ENCODE results near the gene LRP2.
"Not testable (repeated sequence)": the region's sequence is repeated elsewhere in the genome, so short reads cannot be mapped to it uniquely, and the experiment has no call there.

The LRP2 gene

DNA sequence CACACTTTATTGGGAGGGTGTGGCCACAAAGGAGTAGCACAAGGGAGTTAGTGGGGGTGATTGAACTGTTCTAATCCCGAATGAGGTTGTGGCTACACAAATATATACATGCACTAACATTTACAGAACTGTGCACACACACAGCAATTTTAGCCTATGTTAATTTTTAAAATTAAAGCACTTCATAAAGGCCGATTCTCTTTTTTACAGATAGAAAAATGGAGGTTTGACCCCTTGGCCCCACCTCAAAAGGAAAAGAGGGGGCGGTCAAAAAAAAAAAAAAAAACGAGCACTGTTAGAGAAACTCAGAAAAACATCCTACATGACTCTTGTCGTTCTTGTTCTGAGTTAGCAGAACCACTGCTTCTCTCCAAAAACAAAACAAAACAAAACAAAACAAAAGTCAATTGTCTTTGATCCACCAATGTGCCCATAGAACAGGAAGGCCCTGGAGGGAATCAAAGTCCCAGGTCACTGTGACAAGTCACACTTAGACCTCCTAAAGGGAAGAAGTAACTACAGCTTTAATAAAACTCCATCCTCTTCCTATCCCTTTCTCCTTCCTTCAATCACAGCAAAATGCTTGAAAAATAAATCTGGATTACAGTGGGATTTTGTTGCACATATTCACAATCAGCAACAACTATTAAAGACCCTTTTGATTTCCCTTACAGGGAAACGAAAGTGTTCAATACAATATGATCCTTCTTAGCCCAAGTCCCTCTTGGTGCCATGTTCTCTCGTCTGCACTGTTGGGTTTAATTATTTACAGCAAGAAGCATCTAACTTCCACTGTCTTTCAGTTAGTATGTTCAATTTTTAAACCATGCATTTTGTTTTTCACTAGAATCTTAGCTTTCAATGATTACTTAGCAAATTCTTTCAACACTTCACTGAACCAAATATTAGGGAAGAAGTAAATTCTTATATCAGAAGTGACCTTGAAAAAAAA, 16.6 kb downstream of the LRP2 start:
- no peak for DNase-seq

DNA sequence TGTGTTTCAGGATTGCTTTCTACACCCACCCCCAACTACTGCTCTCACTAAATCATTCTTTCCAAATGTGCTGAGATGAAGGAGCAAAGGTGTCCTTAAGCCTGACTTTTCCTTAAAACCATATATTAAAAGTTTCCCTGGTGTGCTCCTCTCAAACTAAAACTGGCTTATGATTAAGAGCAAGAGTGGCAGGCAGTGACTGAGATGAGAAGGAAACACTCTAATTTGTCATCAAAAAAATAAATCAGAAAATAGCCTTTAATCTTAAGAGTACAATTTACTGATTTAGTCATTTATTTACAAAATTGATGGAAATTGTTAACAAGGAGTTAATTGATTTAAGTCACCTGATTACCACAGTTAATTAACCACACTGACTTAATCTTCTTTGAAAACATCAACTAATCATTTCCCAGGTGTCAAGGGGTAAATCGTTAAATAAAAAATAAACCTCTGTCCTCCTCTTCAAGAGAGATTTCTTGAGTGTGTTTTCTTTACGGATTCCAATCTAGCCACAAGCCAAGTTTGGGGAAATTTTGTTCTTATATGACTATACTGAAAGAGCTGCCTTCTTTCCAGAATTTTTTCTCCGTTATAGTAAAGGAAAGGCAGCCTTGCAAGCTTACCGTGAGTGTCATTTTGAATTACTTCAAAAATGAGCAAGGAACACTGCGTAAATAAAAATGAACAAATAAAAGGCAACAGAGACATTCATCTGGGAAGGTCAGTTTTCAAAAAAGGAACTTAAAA, 17.4 kb downstream of the LRP2 start:
- no peak for DNase-seq

DNA sequence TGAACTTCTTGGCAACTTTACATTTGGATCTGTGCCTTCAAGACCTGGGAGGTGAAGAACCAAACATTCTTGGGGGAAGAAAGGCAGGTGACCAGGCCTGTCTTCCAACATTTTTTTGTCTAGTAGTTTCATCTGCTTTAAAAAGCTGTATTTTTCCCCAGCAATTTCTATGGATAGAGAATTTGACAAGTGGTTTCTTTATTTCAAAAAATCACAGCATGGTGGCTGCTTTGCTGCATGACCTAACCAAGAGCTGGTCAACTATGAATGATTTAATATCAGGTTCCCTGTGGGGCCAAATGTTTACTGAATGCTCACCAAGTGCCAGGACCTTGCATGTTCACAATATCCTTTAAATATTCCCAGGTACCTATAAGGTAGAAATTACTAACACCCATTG, 19.1 kb downstream of the LRP2 start:
- no peak for DNase-seq

DNA sequence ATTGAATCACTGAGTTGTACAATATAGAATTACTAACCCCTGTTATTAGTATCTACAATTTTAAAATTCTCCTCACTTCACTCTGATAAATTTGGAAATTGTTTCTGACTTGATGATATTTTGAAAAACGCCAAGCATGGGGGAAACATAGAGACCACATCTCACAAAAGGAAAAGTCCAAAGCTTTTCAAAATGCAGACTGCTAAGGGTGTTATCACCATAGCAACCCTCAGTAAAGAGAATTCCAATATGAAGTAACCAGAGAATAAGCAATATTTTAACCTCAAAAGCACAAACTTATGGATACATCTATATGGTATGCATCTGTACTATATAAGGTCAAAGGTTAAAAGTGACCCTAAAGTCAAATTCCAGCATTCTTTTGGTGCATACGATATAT, 22.7 kb downstream of the LRP2 start:
- DNase-seq: no peak

DNA sequence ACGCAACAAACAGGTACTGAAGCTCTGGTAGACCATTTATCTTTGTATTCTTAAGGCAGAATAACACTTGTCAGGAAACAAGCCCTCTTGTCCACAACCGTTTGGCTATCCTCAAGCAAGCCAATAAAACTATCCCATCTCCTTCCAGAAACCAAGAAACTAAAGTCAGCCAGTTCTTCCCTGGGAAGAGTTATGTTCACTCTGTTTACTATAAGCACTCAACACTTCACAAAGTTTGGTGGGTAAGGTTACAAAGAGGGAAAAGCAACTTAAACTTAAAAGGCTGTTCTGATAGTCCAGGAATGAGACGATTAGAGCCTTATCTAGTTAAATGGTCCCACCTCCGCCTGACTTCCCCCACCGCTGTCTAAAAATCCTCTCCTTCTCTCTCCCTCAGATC, 25.6 kb downstream of the LRP2 start:
- no peak for DNase-seq

DNA sequence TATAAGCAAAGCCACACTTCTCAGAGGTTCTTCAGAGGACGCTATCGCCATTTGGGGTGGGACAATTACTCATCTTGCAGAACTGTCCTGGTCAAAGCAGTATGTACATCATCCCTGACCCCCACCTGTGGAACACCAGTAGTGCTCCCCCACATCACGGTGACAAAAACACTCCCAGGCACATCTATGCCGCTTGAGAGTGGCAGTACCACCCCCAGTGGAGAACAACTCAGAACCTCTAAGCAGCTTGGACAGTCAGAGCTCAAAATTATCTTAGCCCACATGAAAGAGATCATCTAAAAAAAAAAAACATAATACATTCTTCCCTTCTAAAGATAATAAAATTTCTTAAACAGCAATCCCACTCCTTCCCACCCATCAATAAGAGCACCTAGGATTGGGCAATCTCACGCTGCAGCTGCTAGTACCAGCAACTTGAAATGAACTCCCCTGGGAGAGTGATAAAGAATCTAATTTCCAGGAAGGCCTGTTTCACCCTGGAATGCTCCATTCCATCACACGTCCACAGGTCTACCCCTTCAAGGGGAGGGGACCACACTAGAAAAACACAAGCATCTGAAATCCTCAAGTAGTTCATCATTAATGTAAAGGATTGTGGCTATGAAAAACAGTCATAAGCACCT, 31.7 kb downstream of the LRP2 start:
- no peak for DNase-seq

DNA sequence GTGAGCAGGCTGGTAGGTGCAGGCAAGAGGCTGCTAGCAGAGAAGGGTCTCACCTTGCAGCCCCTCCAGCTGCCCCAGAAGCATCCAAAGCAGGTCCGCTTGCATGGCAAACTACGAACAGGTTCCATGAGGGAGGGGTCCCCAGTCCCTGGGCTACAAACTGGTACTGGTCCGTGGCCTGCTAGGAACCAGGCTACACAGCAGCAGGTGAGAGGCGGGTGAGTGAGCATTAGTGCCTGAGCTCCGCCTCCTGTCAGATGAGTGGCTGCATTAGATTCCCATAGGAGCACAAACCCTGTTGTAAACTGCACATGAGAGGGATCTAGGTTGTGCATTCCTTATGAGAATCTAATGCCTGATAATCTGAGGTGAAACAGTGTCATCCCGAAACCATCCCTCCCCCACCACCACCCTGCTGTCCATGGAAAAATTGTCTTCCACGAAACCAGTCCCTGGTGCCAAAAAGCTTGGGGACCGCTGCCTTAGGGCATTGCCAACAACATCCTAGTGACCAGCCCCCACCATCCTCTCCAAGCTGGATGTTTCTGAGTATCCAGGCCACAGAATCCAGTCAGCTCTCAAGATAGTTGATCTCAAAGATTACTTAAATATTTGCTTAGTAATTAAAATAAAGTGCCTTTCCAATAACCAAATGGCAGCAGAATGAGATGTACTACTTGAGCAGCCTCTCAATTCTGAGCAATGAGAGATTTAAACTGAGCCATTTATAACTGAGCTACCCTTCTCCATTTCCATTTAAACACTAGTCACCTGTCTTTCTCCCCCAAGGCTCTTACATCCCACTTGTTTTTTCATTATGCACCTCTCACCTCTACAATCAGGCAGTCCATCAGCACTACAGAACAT, 32.4 kb downstream of the LRP2 start:
- no peak for DNase-seq

DNA sequence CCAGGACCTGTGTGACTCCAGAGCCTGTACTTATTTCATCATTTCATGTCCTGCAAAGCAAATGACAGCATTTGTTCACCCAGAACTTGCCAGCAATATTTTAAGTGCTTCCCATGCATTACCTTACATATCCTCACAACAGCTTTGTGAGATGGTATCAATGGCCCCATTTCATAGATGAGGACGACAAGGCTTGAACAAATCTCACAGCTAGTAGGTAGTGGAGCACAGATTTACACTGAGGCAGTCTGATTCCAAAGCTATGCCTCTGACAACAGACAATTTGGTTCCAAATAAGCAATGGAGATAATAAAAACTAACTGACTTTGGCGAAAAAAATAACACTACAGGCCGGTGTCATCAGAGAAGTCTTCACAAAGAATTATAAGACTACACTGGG, 33.5 kb downstream of the LRP2 start:
- no peak for DNase-seq

DNA sequence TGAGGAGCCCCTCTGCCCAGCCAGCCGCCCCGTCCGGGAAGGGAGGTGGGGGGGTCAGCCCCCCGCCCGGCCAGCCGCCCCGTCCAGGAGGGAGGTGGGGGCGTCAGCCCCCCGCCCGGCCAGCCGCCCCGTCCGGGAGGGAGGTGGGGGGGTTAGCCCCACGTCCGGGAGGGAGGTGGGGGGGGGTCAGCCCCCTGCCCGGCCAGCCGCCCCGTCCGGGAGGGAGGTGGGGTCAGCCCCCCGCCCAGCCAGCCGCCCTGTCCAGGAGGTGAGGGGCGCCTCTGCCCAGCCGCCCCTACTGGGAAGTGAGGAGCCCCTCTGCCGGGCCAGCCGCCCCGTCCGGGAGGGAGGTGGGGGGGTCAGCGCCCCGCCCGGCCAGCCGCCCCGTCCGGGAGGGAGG, 34.5 kb downstream of the LRP2 start:
- not testable (repeated sequence) for DNase-seq

DNA sequence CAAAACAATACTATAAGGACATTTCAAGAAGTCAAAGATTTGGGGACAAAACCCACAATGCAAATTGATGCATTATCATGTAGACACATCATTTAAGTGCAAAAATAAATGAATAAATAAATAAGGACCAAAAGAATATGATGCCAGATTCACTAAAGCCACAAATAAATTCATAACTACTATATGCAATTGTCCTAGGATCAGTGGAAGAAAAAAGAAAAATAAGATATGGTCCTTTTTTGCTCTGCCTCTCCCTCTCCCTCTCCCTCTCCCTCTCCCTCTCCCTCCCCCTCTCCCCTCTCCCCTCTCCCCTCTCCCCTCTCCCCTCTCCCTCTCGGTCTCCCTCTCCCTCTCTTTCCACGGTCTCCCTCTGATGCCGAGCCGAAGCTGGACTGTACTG, 36.4 kb downstream of the LRP2 start:
- DNase-seq: not testable (repeated sequence)

DNA sequence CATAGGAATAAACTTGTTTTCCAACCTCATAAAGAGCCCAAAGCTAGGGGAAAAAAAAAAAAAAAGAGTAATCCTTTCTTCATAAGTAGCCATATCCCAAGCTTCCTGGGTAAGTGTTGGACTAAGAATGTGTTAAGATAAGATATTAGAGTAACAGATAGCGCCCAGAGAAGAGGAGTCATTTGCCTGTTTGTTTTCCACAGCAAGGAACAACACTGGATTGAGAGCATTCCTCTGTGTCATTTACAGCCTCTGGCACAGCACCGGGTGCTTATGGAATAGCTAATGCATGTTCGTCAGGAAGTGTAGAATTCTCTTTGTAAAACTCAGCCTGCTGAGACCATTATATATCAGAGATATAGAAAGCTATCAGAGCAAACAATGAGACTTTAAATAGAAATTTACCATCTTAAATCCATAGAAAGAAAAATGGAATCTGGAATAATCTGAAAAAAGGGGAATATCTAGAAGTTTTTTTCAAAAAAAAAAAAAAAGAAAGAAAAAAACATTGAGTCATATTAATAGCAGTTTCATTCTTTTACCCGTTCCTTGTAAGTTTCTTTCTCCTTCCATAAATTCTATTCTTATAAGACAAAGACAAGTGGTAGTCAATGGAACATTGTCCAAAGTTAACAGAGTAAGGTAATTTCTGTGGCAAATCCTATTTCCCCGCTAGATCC, 37.6 kb downstream of the LRP2 start:
- DNase-seq: no peak

DNA sequence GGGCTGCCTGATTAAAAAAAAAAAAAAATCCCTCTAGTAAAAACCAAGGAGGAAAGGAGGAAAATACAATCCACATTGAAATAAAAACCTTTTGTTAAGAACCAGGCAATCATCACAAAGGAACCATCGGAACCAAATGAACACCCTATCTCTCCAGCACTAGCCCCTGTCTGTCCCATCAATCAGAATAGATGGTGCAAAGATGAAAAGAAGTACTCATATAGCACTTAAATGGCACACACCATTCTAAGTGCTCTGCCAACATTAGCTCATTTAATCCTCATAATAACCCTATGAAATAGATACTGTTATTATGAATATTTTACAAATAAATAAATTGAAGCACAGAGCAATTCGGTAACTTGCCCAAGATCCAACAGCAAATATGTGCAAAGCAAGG, 38.5 kb downstream of the LRP2 start:
- DNase-seq: no peak

DNA sequence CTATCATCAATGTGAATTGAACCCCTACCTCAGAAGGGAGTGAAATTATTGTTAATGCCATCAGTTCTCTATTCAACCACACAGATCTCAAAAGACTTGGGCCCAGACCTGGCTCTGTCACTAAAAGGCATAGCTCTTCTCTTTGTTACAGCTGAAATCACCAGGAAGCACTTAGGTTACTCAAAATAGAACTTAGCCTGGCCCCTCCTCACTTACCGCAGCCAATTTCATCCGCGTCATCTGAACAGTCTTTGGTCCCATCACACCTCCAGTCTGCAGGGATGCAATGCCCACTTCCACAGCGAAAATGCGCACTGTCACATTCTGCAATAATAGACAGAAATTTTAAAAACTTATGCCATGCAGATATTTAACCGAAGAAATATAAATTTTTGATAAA, 41.8 kb downstream of the LRP2 start:
- DNase-seq: no peak

DNA sequence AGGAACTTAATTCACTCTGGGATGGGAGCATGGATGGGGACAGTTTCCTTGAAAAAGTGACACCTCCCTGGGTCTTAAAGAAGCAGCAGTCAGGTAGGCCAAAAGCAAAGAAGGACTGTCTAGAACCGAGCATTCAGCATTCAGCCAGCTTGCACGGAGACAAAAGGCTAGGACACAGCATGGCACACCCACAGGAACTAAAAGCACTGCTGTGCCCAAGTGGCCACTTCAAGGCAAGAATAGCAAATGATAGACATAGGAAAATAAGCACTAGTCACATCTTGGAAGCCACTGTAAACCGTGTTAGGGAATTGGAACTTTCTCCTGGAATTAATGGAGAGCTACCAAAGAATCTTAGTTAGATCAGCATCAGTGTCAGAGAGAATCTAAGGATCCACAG, 47.0 kb downstream of the LRP2 start:
- DNase-seq: no peak

DNA sequence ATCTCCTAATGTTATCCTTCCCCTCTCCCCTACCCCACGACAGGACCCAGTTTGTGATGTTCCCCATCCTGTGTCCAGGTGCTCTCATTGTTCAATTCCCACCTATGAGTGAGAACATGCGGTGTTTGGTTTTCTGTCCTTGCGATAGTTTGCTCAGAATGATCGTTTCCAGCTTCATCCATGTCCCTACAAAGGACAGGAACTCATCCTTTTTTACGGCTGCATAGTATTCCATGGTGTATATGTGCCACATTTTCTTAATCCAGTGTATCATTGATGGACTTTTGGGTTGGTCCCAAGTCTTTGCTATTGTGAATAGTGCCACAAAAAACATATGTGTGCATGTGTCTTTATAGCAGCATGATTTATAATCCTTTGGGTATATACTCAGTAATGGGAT, 54.0 kb downstream of the LRP2 start:
- DNase-seq: not testable (repeated sequence)

DNA sequence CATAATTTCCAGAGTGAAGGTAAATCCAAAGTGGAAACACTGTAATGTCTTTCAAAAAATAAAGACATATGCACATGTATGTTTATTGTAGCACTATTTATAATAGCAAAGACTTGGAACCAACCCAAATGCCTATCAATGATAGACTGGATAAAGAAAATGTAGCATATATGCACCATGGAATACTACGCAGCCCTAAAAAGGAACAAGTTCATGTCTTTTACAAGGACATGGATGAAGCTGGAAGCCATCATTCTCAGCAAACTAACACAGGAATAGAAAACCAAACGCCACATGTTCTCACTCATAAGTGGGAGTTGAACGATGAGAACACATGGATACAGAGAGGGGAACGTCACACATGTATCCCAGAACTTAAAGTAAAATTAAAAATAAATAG, 57.6 kb downstream of the LRP2 start:
- DNase-seq: not testable (repeated sequence)

DNA sequence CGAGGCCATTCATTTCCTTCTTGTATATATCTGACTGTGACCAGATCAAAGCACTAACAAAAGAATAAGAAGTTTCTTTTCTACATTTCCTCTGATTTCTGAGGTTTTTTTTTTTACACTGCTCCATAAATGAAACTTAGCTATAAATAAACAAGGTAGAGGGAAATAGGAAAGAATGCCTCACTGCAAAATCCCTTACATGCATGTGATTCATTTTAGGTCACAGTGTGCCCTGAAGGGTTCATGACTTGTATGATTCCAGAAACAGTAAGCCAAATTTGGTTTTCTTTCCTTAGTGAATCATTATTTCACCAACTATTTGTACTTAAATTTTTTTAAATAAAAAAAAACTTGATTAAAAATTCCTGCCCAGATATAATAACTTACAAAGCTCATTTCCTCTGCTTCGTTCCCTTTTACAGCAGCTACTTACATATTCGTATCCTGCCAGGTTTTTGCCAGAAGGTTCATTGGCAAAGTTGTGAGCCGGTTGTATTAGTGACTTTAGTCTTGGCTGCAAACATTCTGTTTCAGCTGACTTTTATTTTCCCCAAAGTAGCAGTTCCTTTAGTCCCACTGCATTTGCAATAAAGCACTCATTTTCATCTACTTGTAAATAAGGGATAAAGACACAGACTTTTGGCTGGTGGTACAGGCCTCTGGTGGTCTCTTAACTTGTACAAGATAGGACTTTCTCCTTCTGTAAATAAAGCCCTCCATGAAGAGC, 58.6 kb downstream of the LRP2 start:
- no peak for DNase-seq

DNA sequence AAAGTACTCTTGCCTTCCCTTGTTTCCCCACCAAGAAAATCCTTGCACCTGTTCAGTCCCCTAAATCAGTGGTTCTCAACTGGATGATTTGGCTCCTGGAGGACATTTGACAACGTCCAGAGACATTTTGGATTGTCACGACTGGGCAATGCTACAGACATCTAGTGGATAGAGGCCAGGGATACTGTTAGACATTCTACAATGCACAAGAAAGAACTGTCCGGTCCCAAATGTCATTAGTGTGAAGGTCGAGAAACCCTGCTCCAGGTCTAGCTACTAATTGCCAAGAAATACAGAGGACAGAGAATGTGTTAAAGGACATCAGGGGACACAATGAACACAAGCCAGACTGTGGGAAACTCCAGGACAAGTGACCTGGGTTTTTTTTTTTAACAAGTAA, 60.0 kb downstream of the LRP2 start:
- DNase-seq: no peak

DNA sequence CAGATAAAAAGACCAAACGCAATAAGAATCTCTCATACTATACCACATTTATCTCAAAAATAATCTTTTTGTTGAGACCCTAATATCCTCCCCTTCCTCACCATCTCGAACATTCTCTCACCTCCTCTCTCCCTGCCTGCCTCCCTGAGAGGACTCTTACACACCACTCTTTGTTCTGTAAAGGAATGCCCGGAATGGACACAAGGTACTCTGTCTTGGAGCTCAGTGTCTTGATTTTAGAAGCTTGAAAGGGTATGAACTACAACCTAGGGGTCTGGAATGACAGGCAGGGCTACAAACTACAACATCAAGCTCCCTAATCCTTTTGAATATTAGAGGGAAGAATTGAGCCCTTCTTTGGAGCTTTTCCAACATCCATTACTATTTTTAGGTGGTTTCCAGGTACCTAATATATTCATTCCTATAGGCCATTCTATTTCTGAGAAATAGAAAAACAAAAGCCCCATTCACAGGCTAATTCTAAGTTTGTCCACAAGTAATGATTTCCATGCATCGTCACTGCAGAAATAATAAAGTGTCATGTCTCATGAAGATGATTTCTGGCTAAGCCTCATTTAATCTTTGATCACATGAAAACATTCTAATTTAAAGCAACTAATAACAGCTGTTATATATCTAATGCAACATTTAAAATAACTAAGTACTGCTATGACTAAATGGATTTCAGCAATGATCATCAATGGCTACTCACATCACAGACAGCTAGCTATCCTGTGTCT, 60.6 kb downstream of the LRP2 start:
- no peak for DNase-seq

DNA sequence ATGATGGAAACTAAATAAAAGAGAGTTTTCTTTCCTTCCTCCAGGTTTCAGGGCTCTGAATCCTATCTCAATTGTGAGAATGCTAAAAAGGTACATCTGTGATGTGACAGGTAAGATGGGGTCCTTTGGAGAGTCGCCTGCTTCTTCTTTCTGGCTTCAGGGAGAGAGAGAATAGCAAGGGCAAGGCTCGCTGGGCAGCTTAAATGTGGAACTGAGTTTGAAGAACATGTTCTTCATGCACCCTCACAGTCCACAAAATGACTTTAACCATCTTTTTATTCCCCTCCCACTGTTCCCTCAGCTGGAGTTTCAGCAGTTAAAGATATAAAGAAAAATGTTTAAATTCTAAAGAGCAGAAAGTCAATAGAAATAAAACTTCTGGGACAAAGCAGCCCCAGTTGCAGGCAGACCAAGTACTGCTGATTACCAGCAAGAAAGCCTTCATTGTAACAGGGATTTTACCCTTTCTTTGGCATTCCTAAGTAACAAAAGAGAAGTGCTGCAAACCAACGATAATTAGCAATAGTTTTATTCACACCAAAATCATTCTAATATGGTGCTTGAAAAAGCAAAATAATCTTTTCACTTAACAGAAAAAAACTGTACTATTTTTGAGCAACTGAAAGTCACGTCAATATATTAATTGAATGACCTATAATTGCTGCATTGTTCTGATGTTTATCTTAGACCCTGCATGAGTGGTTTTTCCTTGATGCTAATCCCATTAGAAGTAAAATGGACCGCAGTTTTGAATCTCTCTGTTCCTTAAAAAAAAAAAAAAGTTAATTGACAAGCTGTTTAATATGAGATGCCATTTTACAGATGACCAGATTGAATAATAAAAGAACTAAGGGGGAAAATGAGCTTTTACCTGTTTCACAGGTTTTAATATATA, 61.5 kb downstream of the LRP2 start:
- DNase-seq: no peak

Data from activated CD4-positive, alpha-beta T cell treated with anti-CD3 and anti-CD28 coated beads, Interleukin-10, Interleukin-2, amounts not matched to agents 100 ng/mL and 50 ng/mL, durations not matched to agents 16 hours and 8 hours (primary cell).